HUES64 (cell line): ENCODE measurements around the gene RALGPS2.

Experiments used
- H3K27ac ChIP-seq: 2 replicates; pipeline ENCODE4 v1.7.0; 2013; ENCODE audit warnings: low read depth, low read length, inconsistent platforms
- H3K27me3 ChIP-seq: 2 replicates; pipeline ENCODE4 v1.6.1; 2013; ENCODE audit warnings: mild to moderate bottlenecking, low read length; ENCODE audit not compliant: insufficient read depth
- H3K36me3 ChIP-seq: 2 replicates; pipeline ENCODE4 v1.6.1; 2013; ENCODE audit warnings: mild to moderate bottlenecking, low read length; ENCODE audit not compliant: insufficient read depth
- H3K4me1 ChIP-seq: 2 replicates; pipeline ENCODE4 v1.6.1; 2013; ENCODE audit warnings: mild to moderate bottlenecking, low read length, moderate library complexity; ENCODE audit not compliant: insufficient read depth
- H3K4me3 ChIP-seq: 2 replicates; pipeline ENCODE4 v1.5.1; 2013; ENCODE audit warnings: mild to moderate bottlenecking, low read length, moderate library complexity
- H3K9ac ChIP-seq: 2 replicates; pipeline ENCODE4 v1.6.1; 2013; ENCODE audit warnings: mild to moderate bottlenecking, low read depth, low read length
- H3K9me3 ChIP-seq: 2 replicates; pipeline ENCODE4 v1.6.1; 2013; ENCODE audit warnings: low read depth, low read length; ENCODE audit not compliant: insufficient read depth
- WGBS: fragments of 150-250, 120-280 bp; methylation state at CpG from one replicate; pipeline ENCODE4 v1.1.7; 2013; ENCODE audit warnings: missing lambda C conversion rate; 5-methylcytosine and 5-hydroxymethylcytosine counted together

RALGPS2 gene

GRCh38 chr1:178886551-178886950 lies 161.5 kb downstream of the RALGPS2 start:
- Histone ChIP-seq H3K36me3 (peaks cover 63% of the 10 kb centered on the region), H3K9me3 (no peaks in the 10 kb centered on the region), H3K27ac (no peak overlapping the region), H3K9ac (no peak overlapping the region), H3K4me3 (no peak overlapping the region), H3K4me1 (no peaks in the 10 kb centered on the region), H3K27me3 (no peaks in the 10 kb centered on the region)
- WGBS: 91% methylated on average over 2 of the region's 2 CpGs

GRCh38 chr1:178895928-178896327 lies 170.9 kb downstream of the RALGPS2 start:
- Histone ChIP-seq H3K4me3 (no peak overlapping the region), H3K27me3 (no peaks in the 10 kb centered on the region), H3K9ac (no peak overlapping the region), H3K4me1 (no peaks in the 10 kb centered on the region), H3K9me3 (no peaks in the 10 kb centered on the region), H3K36me3 (peaks cover 33% of the 10 kb centered on the region), H3K27ac (no peak overlapping the region)

DNA sequence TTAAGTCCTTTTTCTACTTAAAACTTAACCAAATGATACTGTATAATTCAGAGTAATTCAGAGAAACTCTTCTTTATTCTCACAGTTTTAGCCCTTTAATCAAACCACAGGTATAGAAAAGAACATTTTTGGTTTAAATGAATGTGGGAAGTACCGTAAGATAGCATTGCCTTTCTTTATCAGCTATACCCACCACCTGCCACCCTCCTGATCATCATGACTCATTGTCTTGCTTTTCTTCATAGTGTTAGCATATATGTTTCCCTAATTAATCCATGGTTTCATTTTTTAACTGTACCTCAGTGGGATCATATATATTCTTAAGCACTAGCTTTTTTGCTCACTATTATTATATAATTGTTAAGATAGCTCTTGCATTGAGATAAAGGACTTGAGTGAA lies 173.4 kb downstream of the RALGPS2 start:
- Histone ChIP-seq H3K27me3 (no peaks in the 10 kb centered on the region), H3K27ac (no peak overlapping the region), H3K4me3 (no peak overlapping the region), H3K4me1 (no peaks in the 10 kb centered on the region), H3K9ac (no peak overlapping the region), H3K36me3 (peaks cover 40% of the 10 kb centered on the region), H3K9me3 (no peaks in the 10 kb centered on the region)
- WGBS: no CpG with 5 or more reads among the region's 1 CpG

DNA sequence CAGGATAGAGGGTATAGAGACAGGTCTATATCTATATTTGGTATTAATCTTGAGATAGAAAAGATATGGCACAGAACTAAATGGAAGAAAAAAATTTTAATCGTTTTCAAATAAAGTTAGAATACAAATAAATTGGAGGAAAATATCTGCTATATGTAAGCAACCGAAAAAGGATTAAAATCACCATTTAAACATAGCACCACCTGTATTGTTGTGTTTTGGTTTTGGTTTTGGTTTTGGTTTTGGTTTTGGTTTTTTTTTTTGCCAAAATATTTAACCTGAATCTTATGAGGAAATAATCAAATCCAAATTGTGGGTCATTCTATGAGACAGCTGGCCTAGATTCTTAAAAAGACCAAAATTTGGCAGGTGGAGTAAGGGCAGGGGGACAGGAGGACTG lies 174.4 kb downstream of the RALGPS2 start:
- H3K36me3 ChIP-seq: peaks cover 31% of the 10 kb centered on the region
- no peak overlapping the region for H3K27ac ChIP-seq
- H3K9ac ChIP-seq: no peak overlapping the region
- H3K9me3 ChIP-seq: no peaks in the 10 kb centered on the region
- no CpG with 5 or more reads among the region's 2 CpGs for WGBS
- H3K27me3 ChIP-seq: no peaks in the 10 kb centered on the region
- H3K4me1 ChIP-seq: no peaks in the 10 kb centered on the region
- H3K4me3 ChIP-seq: no peak overlapping the region

GRCh38 chr1:178901482-178902125 lies 176.6 kb downstream of the RALGPS2 start:
- peaks cover 31% of the 10 kb centered on the region for H3K36me3 ChIP-seq
- WGBS: 100% methylated on average over 1 of the region's 1 CpG

DNA sequence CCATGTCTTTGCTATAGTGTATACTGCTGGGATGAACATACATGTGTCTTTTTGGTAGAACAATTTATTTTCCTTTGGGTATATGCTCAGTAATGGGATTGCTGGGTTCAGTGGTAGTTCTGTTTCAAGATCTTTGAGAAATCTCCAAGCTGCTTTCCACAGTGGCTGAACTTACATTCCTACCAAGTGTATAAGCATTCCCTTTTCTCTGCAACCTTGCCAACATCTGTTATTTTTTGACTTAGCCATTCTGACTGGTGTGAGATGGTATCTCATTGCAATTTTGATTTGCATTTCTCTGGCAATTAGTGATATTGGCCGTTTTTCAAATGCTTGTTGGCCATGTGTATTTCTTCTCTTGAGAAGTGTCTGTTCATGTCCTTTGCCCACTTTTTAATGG lies 183.3 kb downstream of the RALGPS2 start:
- H3K9me3 ChIP-seq: no peaks in the 10 kb centered on the region
- H3K27ac ChIP-seq: no peak overlapping the region
- no peak overlapping the region for H3K9ac ChIP-seq
- no peaks in the 10 kb centered on the region for H3K27me3 ChIP-seq
- H3K36me3 ChIP-seq: peaks cover 25% of the 10 kb centered on the region
- no peaks in the 10 kb centered on the region for H3K4me1 ChIP-seq
- no peak overlapping the region for H3K4me3 ChIP-seq
- 91% methylated on average over 1 of the region's 1 CpG for WGBS

More at GRCh38 chr1:178901482-178902125, 176.6 kb downstream of the RALGPS2 start:
- H3K27ac ChIP-seq: no peak overlapping the region
- H3K9me3 ChIP-seq: no peaks in the 10 kb centered on the region
- no peaks in the 10 kb centered on the region for H3K4me1 ChIP-seq
- no peak overlapping the region for H3K4me3 ChIP-seq
- no peak overlapping the region for H3K9ac ChIP-seq
- H3K27me3 ChIP-seq: no peaks in the 10 kb centered on the region

GRCh38 chr1:178910023-178910422 lies 185.0 kb downstream of the RALGPS2 start:
- WGBS: 100% methylated on average over 1 of the region's 1 CpG
- H3K9ac ChIP-seq: no peak overlapping the region
- no peak overlapping the region for H3K27ac ChIP-seq
- no peaks in the 10 kb centered on the region for H3K9me3 ChIP-seq
- no peaks in the 10 kb centered on the region for H3K4me1 ChIP-seq
- H3K4me3 ChIP-seq: no peak overlapping the region
- H3K36me3 ChIP-seq: peaks cover 26% of the 10 kb centered on the region
- no peaks in the 10 kb centered on the region for H3K27me3 ChIP-seq

DNA sequence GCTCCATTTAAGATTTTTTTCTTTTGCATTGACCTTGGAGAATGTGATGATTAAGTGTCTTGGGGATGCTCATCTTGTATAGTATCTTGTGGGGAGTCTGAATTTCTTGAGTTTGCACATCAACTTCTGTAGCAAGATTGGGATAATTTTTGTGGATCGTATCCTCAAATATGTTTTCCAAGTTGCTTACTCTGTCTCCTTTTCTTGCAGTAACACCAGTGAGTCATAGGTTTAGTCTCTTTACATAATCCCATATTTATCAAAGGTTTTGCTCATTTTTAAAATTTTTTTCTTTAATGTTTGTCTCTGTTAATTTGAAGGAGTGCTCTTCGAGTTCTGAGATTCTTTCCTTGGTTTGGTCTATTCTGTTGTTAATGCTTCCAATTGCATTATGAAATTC lies 187.6 kb downstream of the RALGPS2 start:
- H3K9me3 ChIP-seq: no peaks in the 10 kb centered on the region
- peaks cover 31% of the 10 kb centered on the region for H3K36me3 ChIP-seq
- H3K9ac ChIP-seq: no peak overlapping the region
- WGBS: 95% methylated on average over 2 of the region's 2 CpGs
- H3K27me3 ChIP-seq: no peaks in the 10 kb centered on the region
- H3K27ac ChIP-seq: no peak overlapping the region
- no peak overlapping the region for H3K4me3 ChIP-seq
- peaks cover 4% of the 10 kb centered on the region; the same call in 1 of the 2 replicates for H3K4me1 ChIP-seq

DNA sequence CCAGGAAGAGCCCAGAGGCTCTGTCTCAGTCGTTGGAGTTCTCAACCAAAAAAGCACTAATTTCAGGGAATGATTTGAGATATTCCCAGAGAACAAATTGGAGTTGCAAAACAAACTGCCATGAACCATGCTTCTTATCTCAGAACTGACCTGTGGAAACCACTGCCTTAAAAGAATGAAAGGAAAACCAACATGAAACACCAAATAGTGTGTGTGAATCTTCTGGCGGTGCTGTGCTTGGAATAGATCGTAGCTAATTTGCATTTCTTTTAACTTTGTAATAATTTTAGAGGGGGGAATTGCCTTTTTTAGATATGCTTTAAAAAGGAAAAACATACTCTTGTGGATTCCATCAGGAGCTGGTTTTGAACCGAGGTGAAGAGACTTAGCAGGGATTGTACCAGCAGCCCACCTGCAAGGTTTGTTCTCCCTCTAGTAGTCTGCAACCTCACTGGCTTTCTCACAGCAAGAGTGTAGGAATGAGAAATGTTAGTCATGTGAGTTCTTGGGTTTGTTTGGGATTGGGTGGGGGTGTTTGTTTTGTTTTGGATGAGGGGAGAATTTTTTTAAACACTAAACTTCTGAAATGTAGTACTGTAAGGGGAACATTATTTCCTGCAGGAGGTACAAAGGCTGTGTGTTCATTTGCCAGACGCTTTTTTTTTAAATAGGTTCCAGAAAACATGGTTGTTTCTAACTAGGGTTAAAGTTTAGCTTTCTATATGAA lies 191.6 kb downstream of the RALGPS2 start:
- Histone ChIP-seq H3K9me3 (no peaks in the 10 kb centered on the region), H3K4me3 (no peak overlapping the region)
- WGBS: 87% methylated on average over 5 of the region's 5 CpGs

DNA sequence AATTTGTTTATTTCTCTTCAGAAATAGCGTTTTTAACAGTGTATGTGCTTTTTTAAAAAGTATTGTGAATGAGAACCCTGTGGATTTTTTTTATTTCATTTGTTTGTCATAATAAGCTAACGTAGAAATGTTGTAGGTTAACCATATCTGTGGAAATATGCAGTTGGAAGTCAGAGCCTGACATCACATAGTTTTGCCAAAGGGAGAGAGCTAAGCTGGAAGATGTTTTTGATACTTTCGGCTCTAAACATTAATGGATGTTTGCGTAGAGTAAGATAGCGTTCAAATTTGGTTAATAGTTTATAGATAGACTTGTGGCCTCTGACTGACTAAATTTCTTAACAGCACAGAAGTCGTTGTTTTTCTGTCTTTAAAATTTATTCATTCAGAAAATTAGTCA lies 193.3 kb downstream of the RALGPS2 start:
- Histone ChIP-seq H3K36me3 (peaks cover 23% of the 10 kb centered on the region), H3K4me1 (peaks cover 4% of the 10 kb centered on the region; the same call in 1 of the 2 replicates), H3K27me3 (no peaks in the 10 kb centered on the region), H3K27ac (no peak overlapping the region), H3K4me3 (no peak overlapping the region), H3K9me3 (no peaks in the 10 kb centered on the region), H3K9ac (no peak overlapping the region)
- WGBS: 94% methylated on average over 5 of the region's 6 CpGs

More for the DNA sequence above, 191.6 kb downstream of the RALGPS2 start:
- peaks cover 4% of the 10 kb centered on the region; the same call in 1 of the 2 replicates for H3K4me1 ChIP-seq
- H3K27me3 ChIP-seq: no peaks in the 10 kb centered on the region
- peaks cover 24% of the 10 kb centered on the region for H3K36me3 ChIP-seq
- no peak overlapping the region for H3K27ac ChIP-seq
- H3K9ac ChIP-seq: 0 out of 2 replicates have a peak overlapping the region, but pooled peaks have one; percentile 35

DNA sequence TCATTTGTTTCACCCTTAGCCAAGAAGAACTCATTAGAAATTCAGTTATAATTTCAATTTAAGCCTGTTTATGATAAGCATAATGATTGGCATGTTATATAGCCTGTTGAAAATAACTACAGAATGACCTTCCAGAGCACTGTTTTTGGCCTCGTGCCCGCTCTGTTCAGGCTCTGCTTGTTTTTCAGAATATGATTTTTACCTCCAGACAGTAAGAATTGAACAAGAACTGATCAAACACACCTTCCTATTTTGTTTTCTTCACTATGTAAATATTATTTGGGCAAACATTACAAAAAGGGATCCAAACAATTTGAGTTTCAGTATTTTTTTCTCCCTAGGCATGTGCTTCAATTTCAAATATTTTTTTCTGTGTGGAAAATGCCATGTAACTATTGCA lies 193.9 kb downstream of the RALGPS2 start:
- Histone ChIP-seq H3K27me3 (no peaks in the 10 kb centered on the region), H3K4me1 (peaks cover 4% of the 10 kb centered on the region; the same call in 1 of the 2 replicates), H3K27ac (no peak overlapping the region), H3K9ac (no peak overlapping the region), H3K36me3 (peaks cover 22% of the 10 kb centered on the region), H3K4me3 (no peak overlapping the region), H3K9me3 (no peaks in the 10 kb centered on the region)
- 91% methylated on average over 2 of the region's 2 CpGs for WGBS
